Measurements from ENCODE around the gene HOXA3.

DNA sequence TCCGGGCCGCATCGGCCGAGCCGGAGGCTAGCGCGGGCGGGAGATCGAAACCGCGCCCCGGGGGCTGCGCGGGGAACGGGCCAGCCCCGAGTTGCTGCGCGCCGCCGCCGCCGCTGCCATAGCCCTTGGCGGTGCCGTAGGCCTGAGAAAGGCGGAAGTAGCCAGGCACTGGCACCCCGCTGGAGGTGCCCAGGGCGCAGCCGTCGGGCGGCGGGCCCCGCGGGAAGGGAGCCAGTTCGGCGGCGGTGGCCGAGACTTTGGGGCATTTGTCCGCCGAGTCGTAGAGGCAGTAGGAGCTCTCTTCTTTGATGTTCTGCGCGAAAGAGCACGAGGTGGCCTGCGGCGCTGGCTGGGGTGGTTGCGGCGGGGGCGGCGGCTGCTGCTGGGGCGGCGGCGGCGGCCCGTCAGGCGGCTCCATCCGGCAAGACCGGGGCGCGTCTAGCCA, 21.1 kb upstream of the HOXA3 start:
- TF ChIP-seq, protein P1, sequence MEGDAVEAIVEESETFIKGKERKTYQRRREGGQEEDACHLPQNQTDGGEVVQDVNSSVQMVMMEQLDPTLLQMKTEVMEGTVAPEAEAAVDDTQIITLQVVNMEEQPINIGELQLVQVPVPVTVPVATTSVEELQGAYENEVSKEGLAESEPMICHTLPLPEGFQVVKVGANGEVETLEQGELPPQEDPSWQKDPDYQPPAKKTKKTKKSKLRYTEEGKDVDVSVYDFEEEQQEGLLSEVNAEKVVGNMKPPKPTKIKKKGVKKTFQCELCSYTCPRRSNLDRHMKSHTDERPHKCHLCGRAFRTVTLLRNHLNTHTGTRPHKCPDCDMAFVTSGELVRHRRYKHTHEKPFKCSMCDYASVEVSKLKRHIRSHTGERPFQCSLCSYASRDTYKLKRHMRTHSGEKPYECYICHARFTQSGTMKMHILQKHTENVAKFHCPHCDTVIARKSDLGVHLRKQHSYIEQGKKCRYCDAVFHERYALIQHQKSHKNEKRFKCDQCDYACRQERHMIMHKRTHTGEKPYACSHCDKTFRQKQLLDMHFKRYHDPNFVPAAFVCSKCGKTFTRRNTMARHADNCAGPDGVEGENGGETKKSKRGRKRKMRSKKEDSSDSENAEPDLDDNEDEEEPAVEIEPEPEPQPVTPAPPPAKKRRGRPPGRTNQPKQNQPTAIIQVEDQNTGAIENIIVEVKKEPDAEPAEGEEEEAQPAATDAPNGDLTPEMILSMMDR (IDR thresholded peaks at IDR 0.05) = no peak
- TF ChIP-seq EP300 (IDR thresholded peaks at IDR 0.05) = no peak
- TF ChIP-seq POLR2A (IDR thresholded peaks at IDR 0.05; ENCODE audit: low read depth) = no peak

Data from esophagus muscularis mucosa (tissue), 4 donors.